CD4-positive, CD25-positive, alpha-beta regulatory T cell (primary cell): Measurements from ENCODE around the gene LBHD2. TPM values are rescaled to one million over a fixed set of nuclear protein-coding genes. Genes with fewer than 3 reads are reported as not detected.

ENCODE experiments used
- ATAC-seq, 2 donors: fragments of 150-1000 bp; cut with Tn5 transposase; one replicate each; pipeline ENCODE4 v1.10.0; 2021; ENCODE audit warnings: low read depth in 2 of 2, moderate number of reproducible peaks in 2 of 2, moderate library complexity in 1 of 2
- DNase-seq, 3 donors: peaks; one replicate each; pipeline versions ENCODE4 v3.0.0 to v3.0.0-alpha.2; 2012 to 2022; ENCODE audit warnings: mixed read lengths in 1 of 3
- H3K27ac ChIP-seq: one replicate; pipeline ENCODE4 v1.7.0; 2013; ENCODE audit warnings: mild to moderate bottlenecking, low read length; ENCODE audit not compliant: insufficient read depth, poor library complexity, severe bottlenecking
- H3K27me3 ChIP-seq: one replicate; pipeline ENCODE4 v1.7.0; 2013; ENCODE audit warnings: low read length; ENCODE audit not compliant: control insufficient read depth, insufficient read depth
- H3K36me3 ChIP-seq: one replicate; pipeline ENCODE4 v1.7.0; 2013; ENCODE audit warnings: mild to moderate bottlenecking, low read length, moderate library complexity; ENCODE audit not compliant: control insufficient read depth, insufficient read depth
- H3K4me1 ChIP-seq: 2 replicates; pipeline ENCODE4 v1.7.0; 2013; ENCODE audit warnings: mild to moderate bottlenecking, low read length; ENCODE audit not compliant: insufficient read depth, control insufficient read depth, poor library complexity, severe bottlenecking
- H3K4me3 ChIP-seq: one replicate; pipeline ENCODE4 v1.7.0; 2013; ENCODE audit warnings: low read depth, mild to moderate bottlenecking, low read length, moderate library complexity
- H3K9me3 ChIP-seq, 2 experiments: 1 replicate in 1 of 2; 2 replicates in 1 of 2; pipeline ENCODE4 v1.7.0; 2013; ENCODE audit warnings: low read length in 2 of 2, mild to moderate bottlenecking in 1 of 2, moderate library complexity in 1 of 2; ENCODE audit not compliant: control insufficient read depth in 2 of 2
- H3K27ac Mint-ChIP-seq, 3 donors: one replicate each; pipeline ENCODE4 v1.8.0; 2020 to 2022; ENCODE audit warnings: mild to moderate bottlenecking in 3 of 3, mixed read lengths in 3 of 3, moderate library complexity in 2 of 3
- H3K27me3 Mint-ChIP-seq: one replicate; pipeline ENCODE4 v1.8.0; 2022; ENCODE audit warnings: mild to moderate bottlenecking, mixed read lengths
- H3K36me3 Mint-ChIP-seq: one replicate; pipeline ENCODE4 v1.8.0; 2020; ENCODE audit warnings: mixed read lengths
- H3K4me1 Mint-ChIP-seq, 4 donors: one replicate each; pipeline ENCODE4 v1.8.0; 2020 to 2022; ENCODE audit warnings: mixed read lengths in 4 of 4, mild to moderate bottlenecking in 1 of 4
- H3K4me3 Mint-ChIP-seq, 4 donors: one replicate each; pipeline ENCODE4 v1.8.0; 2020 to 2022; ENCODE audit warnings: mild to moderate bottlenecking in 4 of 4, mixed read lengths in 4 of 4, moderate library complexity in 3 of 4
- H3K9me3 Mint-ChIP-seq, 7 donors: one replicate each; pipeline ENCODE4 v1.8.0; 2020 to 2022; ENCODE audit warnings: mixed read lengths in 7 of 7, mild to moderate bottlenecking in 3 of 7, moderate library complexity in 2 of 7
- polyA plus RNA-seq, 4 donors: library from polyadenylated mRNA; unstranded; fragments of 300-500 nt; fragmentation: Illumina TruSeq; gene quantifications; one replicate each; pipeline ENCODE4 v1.2.3, GENCODE V29; 2021
- total RNA-seq: library from RNA; stranded (reverse); gene quantifications from one replicate; pipeline ENCODE4 v1.2.3, GENCODE V29; 2022

LBHD2 gene
- total and polyA plus RNA-seq, 5 donors from 2014 or later, result not detected

DNA sequence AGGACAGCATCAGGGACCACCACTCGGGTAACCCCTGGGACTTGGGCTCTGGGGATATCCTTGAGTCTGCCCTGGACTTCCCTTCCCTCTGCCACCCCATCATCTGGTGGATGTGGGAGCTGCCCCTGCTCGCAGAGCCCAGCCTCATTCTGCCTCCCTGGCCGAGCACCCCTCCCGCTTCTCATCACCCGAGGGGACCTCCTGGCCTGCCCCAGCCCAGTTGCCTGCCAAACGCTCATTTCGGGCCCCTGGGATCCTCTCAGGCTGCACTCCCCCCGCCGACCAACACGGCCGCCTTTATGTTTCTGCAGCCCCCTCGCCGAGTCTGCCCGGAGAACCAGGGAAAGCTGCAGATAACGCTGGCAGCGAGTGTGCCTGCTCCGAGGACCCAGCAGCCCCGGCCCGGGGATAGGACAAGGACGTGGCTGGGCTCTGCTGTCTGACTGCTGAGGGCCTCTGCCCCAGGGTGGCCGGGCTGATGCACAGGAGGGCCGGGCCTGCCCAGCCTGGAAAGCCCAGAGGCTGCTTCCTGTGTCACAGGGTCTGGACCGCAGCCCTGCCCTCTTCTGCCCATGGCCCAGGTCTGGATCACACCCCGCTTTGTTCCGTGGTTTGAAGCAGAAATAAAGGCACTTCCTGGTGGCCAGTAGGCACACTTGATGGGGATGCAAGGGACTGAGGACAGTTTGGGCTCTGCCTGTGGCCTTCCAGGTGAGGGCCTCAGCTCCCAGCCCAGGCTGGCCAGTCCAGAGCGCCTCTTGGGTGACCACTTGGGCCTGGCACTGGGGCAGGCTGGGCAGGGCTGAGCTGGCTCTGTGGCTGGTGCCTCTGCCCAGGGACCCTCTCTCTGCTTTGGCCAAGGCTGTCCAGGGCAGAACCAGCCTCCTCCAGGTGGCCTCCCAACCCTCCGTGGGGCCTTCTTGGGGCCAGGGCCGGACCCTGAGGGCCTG, 5.7 kb downstream of the LBHD2 start:
- Mint-ChIP-seq H3K9me3 (peaks cover 0 to 2% (median 0%) of the 10 kb centered on the region in 7 donors), H3K4me1 (peaks cover 0 to 7% (median 0%) of the 10 kb centered on the region in 4 donors), H3K4me3 (peak overlapping the region in 1 of 4 donors; percentile 25), H3K27me3 (peaks cover 18% of the 10 kb centered on the region), H3K27ac (no peak overlapping the region), H3K36me3 (no peaks in the 10 kb centered on the region)
- H3K27ac ChIP-seq, result no peak overlapping the region
- DNase-seq (no peak), ATAC-seq (no peak)
- H3K36me3 ChIP-seq, result no peaks in the 10 kb centered on the region
- H3K4me3 ChIP-seq, result no peak overlapping the region
- H3K4me1 ChIP-seq, result peaks cover 9% of the 10 kb centered on the region
- H3K27me3 ChIP-seq, result no peaks in the 10 kb centered on the region
- no peaks in the 10 kb centered on the region for H3K9me3 ChIP-seq

DNA sequence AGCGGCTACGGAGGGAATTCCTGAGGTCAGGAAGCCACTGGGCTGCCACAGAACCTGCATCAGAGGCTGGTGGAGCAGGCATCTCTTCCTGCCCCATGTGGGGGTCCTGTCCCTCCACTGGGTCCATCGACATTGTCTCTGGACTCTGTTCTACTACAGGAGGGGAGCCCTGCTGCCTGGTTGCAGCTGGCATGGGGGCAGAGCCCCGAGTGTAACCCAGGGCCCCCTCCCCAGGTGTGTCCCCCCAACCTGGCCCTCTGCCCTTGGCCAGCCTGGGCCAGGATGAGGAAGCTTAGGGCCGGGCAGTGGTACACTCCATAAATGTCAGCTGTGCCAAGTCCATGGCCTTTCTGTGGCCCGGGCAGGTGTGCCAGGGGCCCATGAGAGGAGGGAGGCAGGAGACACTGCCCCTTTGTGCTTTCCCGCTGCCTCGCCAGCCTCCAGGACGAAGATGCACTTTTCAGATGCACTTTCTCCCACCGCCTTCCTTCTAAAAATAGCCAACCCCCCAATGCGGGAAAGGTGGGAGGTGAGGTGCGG, 6.5 kb downstream of the LBHD2 start:
- DNase-seq (no peak), ATAC-seq (no peak)
- peaks cover 0 to under 1% (median 0%) of the 10 kb centered on the region in 7 donors for H3K9me3 Mint-ChIP-seq
- peaks cover 17% of the 10 kb centered on the region for H3K27me3 Mint-ChIP-seq
- H3K4me1 ChIP-seq, result peaks cover 9% of the 10 kb centered on the region
- no peaks in the 10 kb centered on the region for H3K9me3 ChIP-seq
- H3K4me1 Mint-ChIP-seq, result peaks cover 0 to 7% (median 0%) of the 10 kb centered on the region in 4 donors
- H3K36me3 ChIP-seq, result no peaks in the 10 kb centered on the region
- H3K4me3 ChIP-seq, result no peak overlapping the region
- no peaks in the 10 kb centered on the region for H3K27me3 ChIP-seq
- no peak overlapping the region for H3K27ac Mint-ChIP-seq
- H3K4me3 Mint-ChIP-seq, result peak overlapping the region in 1 of 4 donors; percentile 57
- H3K27ac ChIP-seq, result no peak overlapping the region
- no peaks in the 10 kb centered on the region for H3K36me3 Mint-ChIP-seq

DNA sequence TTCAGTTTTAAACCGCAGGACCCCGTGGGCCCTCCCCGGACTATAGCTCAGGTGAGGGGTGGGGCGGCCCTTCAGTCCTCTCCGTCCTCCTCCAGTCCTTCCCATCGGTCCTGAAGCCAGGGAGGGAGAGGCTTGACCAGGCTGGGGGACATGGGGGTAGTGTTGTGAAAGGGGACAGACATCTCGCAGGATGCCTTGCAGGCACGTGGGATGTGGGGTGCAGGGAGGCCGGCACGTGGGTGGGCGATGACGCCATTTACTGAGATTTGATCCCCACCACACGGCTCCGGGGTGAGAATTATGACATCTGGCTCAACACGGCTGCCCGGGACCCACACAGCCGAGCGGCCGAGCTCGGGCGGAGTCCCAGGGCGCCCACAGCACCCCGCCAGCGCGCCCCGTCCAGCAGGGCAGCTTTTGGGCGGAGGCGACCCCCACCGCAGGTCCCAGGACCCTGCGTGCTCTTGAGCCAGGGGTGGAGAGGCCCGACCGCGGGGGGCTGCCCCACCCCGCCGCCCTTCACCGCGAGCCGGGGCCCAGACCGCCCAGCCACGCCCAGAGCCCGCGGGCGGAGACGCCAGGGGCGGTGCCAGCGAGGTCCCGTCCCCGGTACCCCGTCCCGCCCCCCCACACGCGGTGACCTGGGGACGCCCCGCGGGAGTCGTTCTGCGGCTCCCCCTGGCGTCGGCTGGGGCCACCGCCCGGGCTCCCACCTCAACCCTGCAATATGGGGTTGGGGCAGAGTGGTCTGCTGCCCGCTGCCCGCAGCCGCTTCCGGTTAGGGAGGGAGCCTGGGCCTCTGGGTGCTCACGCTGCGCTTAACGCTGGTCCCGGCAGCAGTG, 7.3 kb downstream of the LBHD2 start:
- Mint-ChIP-seq H3K4me3 (peak overlapping the region in 2 of 4 donors; percentile 57), H3K27ac (no peak overlapping the region), H3K27me3 (peaks cover 12% of the 10 kb centered on the region), H3K36me3 (no peaks in the 10 kb centered on the region), H3K4me1 (peaks cover 0 to 7% (median 0%) of the 10 kb centered on the region in 4 donors), H3K9me3 (no peaks in the 10 kb centered on the region)
- Histone ChIP-seq H3K36me3 (no peaks in the 10 kb centered on the region), H3K9me3 (no peaks in the 10 kb centered on the region), H3K4me3 (no peak overlapping the region), H3K27me3 (no peaks in the 10 kb centered on the region), H3K27ac (no peak overlapping the region), H3K4me1 (peaks cover 9% of the 10 kb centered on the region)
- DNase-seq (peak; percentile 56 to 65 (median 65)), ATAC-seq (peak; percentile 75 to 86)

- no peaks in the 10 kb centered on the region for H3K36me3 Mint-ChIP-seq
- no peak overlapping the region for H3K27ac ChIP-seq
- no peak overlapping the region for H3K27ac Mint-ChIP-seq
- H3K36me3 ChIP-seq, result no peaks in the 10 kb centered on the region
- peaks cover 10% of the 10 kb centered on the region for H3K27me3 Mint-ChIP-seq
- peaks cover 0 to 7% (median 0%) of the 10 kb centered on the region in 4 donors for H3K4me1 Mint-ChIP-seq
- H3K9me3 ChIP-seq, result no peaks in the 10 kb centered on the region
- no peaks in the 10 kb centered on the region for H3K9me3 Mint-ChIP-seq
- H3K4me1 ChIP-seq, result peaks cover 9% of the 10 kb centered on the region
- ATAC-seq (no peak), DNase-seq (no peak)
- H3K4me3 Mint-ChIP-seq, result peak overlapping the region in 1 of 4 donors; percentile 19
- H3K4me3 ChIP-seq, result no peak overlapping the region
- H3K27me3 ChIP-seq, result no peaks in the 10 kb centered on the region
Measured at GRCh38 chr14:103091883-103092222, 7.8 kb downstream of the LBHD2 start.

DNA sequence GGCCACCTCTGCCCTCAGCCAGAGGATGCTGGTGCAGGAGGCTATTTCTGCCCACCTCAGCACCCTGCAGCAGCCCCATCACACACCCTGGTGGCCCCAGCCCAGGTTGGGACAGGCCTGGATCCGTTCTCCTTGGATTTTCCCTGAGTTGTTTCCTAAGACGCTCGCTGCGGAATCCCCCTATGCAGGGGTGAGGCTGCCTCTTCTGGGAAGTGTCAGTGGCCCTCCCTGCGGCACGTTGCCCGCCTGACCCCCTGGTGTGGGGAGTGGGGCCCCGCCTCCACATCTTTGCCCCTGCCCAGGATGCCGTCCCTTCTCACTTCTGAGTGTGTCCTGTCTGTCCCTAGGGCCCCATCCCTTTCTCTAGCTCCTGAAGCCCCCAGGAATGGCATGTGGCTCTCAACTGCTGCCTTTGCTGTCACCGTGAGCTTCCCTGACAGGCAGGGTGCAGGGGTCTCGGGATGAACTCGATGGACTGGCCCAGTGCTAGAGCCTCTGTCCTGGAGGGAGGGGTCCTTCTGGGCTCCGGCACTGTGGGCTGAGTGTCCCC, 9.9 kb downstream of the LBHD2 start:
- H3K27me3 ChIP-seq, result no peaks in the 10 kb centered on the region
- H3K9me3 ChIP-seq, result no peaks in the 10 kb centered on the region
- H3K36me3 ChIP-seq, result no peaks in the 10 kb centered on the region
- peaks cover 10% of the 10 kb centered on the region for H3K27me3 Mint-ChIP-seq
- H3K36me3 Mint-ChIP-seq, result no peaks in the 10 kb centered on the region
- H3K4me3 Mint-ChIP-seq, result no peak overlapping the region
- peaks cover 0 to 7% (median 0%) of the 10 kb centered on the region in 4 donors for H3K4me1 Mint-ChIP-seq
- H3K4me3 ChIP-seq, result no peak overlapping the region
- no peak overlapping the region for H3K27ac ChIP-seq
- DNase-seq (no peak), ATAC-seq (no peak)
- H3K4me1 ChIP-seq, result peaks cover 9% of the 10 kb centered on the region
- peaks cover 0 to 1% (median 0%) of the 10 kb centered on the region in 7 donors for H3K9me3 Mint-ChIP-seq
- H3K27ac Mint-ChIP-seq, result no peak overlapping the region

GRCh38 chr14:103094406-103095209, 10.6 kb downstream of the LBHD2 start, which contains the start of gene EXOC3L4:
Gene EXOC3L4 (plus strand): TSS chr14:103094725. CDS start chr14:103100220, 5,495 bp downstream.
- Mint-ChIP-seq H3K4me3 (no peak within 1 kb of the TSS), H3K27ac (no peak within 1 kb of the TSS), H3K4me1 (peaks cover 0 to 7% (median 0%) of the 10 kb centered on the region in 4 donors), H3K36me3 (no peaks in the 10 kb centered on the region), H3K9me3 (peaks cover 0 to 1% (median 0%) of the 10 kb centered on the region in 7 donors), H3K27me3 (peaks cover 10% of the 10 kb centered on the region)
- Histone ChIP-seq H3K27ac (no peak within 1 kb of the TSS), H3K9me3 (no peaks in the 10 kb centered on the region), H3K4me1 (peaks cover 9% of the 10 kb centered on the region), H3K4me3 (no peak within 1 kb of the TSS), H3K27me3 (no peaks in the 10 kb centered on the region), H3K36me3 (no peaks in the 10 kb centered on the region)
- no peak for ATAC-seq
- DNase-seq, result no peak
